ENCODE results near the gene NR2C2. TPM values are rescaled to one million over a fixed set of nuclear protein-coding genes. Genes with fewer than 3 reads are reported as not detected.
A peak's percentile ranks its signal among the peaks of the same experiment; 100 is the strongest.

Gene NR2C2
- total RNA-seq: 10 to 100 TPM; 33.3 to 91.6 (median 51.5) TPM

GRCh38 chr3:14947100-14947885 is at the start of gene NR2C2:
TSS of gene NR2C2 (plus strand) at chr3:14947583. CDS start at chr3:15003915, 56,332 bp downstream.
- peaks cover 42% of the 10 kb centered on the region for H3K4me1 ChIP-seq

DNA sequence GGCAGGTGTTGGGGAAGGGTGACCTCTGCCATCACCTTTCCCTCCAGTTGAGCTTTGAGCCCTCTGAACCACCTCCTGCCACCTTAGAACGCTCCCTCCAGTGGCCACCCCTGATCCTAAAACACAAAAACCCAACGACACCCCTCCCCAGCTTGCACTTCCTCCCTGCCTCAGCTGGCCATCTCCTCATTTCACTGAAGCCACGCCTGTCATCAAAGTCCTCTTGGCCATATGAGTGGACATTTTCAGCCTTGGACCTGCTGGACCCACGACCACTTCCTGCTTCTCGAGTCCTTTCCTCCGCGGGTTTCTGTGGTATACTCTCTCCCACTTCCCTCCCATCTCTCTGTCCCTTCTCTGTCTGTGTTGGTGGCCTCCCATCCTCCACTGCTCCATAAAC is 48.5 kb upstream of the NR2C2 start:
- Histone ChIP-seq H3K36me3 (peaks cover 9% of the 10 kb centered on the region), H3K9me3 (no peaks in the 10 kb centered on the region), H3K27me3 (no peaks in the 10 kb centered on the region), H3K4me1 (peaks cover 6% of the 10 kb centered on the region), H3K27ac (no peak overlapping the region), H3K4me3 (no peak overlapping the region)
- no peak for TF ChIP-seq EP300 (IDR thresholded peaks at IDR 0.05)
- no peak for TF ChIP-seq CTCF (IDR thresholded peaks at IDR 0.05)
- TF ChIP-seq POLR2A (IDR thresholded peaks at IDR 0.05): no peak
- TF ChIP-seq POLR2AphosphoS5 (IDR thresholded peaks at IDR 0.05): no peak
- DNase-seq (ENCODE audit: low spot score in 2 of 2): no peak
- WGBS: 81% methylated on average over 7 of the region's 7 CpGs

More at GRCh38 chr3:14947100-14947885, at the start of gene NR2C2:
- H3K9me3 ChIP-seq: no peaks in the 10 kb centered on the region
- H3K36me3 ChIP-seq: peaks cover 25% of the 10 kb centered on the region
- no peak for TF ChIP-seq CTCF (IDR thresholded peaks at IDR 0.05)
- peak in 2 of 3 donors; percentile 53 to 65 for TF ChIP-seq POLR2AphosphoS5 (IDR thresholded peaks at IDR 0.05)
- TF ChIP-seq POLR2A (IDR thresholded peaks at IDR 0.05): peak; percentile 68 to 94
- no peak for TF ChIP-seq EP300 (IDR thresholded peaks at IDR 0.05)
- peak within 1 kb of the TSS; percentile 97 for H3K4me3 ChIP-seq
- peak; percentile 92 to 94 for DNase-seq (ENCODE audit: low spot score in 2 of 2)
- no peaks in the 10 kb centered on the region for H3K27me3 ChIP-seq
- H3K27ac ChIP-seq: peak within 1 kb of the TSS; percentile 100
- 1% methylated on average over 13 of the region's 108 CpGs for WGBS

GRCh38 chr3:14899993-14900618 is 47.3 kb upstream of the NR2C2 start:
- Histone ChIP-seq H3K4me3 (no peak overlapping the region), H3K36me3 (peaks cover 9% of the 10 kb centered on the region), H3K9me3 (no peaks in the 10 kb centered on the region), H3K27ac (no peak overlapping the region), H3K4me1 (peaks cover 6% of the 10 kb centered on the region), H3K27me3 (no peaks in the 10 kb centered on the region)
- WGBS: 85% methylated on average over 8 of the region's 9 CpGs
- no peak for DNase-seq (ENCODE audit: low spot score in 2 of 2)
- TF ChIP-seq CTCF (IDR thresholded peaks at IDR 0.05): no peak
- no peak for TF ChIP-seq EP300 (IDR thresholded peaks at IDR 0.05)

DNA sequence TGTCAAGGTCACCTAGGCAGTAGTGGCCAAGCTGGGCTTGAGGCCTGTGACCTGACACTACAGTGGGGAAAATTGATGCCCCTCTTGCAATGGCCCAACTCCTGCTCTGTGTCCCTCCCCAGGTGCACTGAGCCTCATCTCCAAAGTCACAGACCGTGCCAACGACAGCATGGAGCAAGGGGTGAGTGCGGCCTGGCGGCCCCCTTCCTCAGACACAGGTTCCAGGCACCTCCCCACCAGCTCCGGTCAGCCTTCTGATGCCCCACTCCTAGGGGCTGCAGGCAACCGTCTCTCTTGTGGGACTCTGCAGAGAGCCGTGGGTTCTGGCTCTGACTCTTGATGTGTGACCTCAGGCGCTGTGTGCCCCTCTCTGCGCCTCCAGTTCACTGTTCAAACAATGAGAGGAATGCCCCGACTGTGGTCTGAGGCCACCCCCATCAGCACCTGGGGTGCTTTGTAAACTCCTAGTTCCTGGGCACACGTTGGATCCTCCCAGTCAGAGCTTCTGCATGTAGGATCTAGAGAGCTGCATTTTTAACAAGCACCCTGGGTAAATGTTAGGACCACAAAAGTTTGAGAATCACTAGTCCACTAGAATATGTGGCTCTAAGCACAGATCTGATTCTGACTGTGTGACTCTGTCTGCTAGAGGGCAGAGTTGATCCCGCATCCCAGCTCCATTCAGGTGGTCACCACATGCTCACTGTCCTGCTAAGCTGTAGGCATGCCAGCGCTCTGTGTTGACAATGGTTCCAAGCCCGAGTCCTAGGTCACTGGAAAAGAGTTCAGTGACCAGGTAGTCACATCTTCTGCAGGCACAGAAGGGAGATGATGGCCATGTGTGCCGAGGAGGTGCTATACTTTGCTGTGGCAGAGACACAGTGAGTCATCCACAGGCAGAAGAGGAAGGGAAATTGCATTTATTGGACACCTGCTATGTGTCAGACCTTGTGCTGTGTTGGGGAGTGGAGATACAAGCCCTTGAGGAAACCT is 46.2 kb upstream of the NR2C2 start:
- Histone ChIP-seq H3K9me3 (no peaks in the 10 kb centered on the region), H3K4me1 (peaks cover 6% of the 10 kb centered on the region), H3K27ac (no peak overlapping the region), H3K27me3 (no peaks in the 10 kb centered on the region), H3K36me3 (peaks cover 11% of the 10 kb centered on the region), H3K4me3 (no peak overlapping the region)
- DNase-seq (ENCODE audit: low spot score in 2 of 2): no peak
- TF ChIP-seq POLR2AphosphoS5 (IDR thresholded peaks at IDR 0.05) (no peak), CTCF (IDR thresholded peaks at IDR 0.05) (no peak), EP300 (IDR thresholded peaks at IDR 0.05) (no peak), POLR2A (IDR thresholded peaks at IDR 0.05) (no peak)
- 76% methylated on average over 9 of the region's 15 CpGs for WGBS
